ENCODE measurements around the gene TMTC4.
"Not testable (repeated sequence)": the region's sequence is repeated elsewhere in the genome, so short reads cannot be mapped to it uniquely, and the experiment has no call there.

Gene TMTC4

GRCh38 chr13:100674572-100674871 is at the start of gene TMTC4:
Gene TMTC4 (minus strand): TSS chr13:100674795. CDS start chr13:100670362, 4,433 bp downstream.
- DNase-seq (ENCODE audit: low read depth), result no peak

GRCh38 chr13:100722517-100722916 is 47.9 kb upstream of the TMTC4 start:
- no peak for DNase-seq (ENCODE audit: low read depth)

- no peak for DNase-seq (ENCODE audit: low read depth)
Measured at GRCh38 chr13:100721885-100722512, 47.4 kb upstream of the TMTC4 start.

GRCh38 chr13:100715604-100716003 is 41.0 kb upstream of the TMTC4 start:
- no peak for DNase-seq (ENCODE audit: low read depth)

GRCh38 chr13:100714478-100714877 is 39.9 kb upstream of the TMTC4 start:
- no peak for DNase-seq (ENCODE audit: low read depth)

- DNase-seq (ENCODE audit: low read depth), result no peak
Measured at GRCh38 chr13:100710176-100710575, 35.6 kb upstream of the TMTC4 start.

DNA sequence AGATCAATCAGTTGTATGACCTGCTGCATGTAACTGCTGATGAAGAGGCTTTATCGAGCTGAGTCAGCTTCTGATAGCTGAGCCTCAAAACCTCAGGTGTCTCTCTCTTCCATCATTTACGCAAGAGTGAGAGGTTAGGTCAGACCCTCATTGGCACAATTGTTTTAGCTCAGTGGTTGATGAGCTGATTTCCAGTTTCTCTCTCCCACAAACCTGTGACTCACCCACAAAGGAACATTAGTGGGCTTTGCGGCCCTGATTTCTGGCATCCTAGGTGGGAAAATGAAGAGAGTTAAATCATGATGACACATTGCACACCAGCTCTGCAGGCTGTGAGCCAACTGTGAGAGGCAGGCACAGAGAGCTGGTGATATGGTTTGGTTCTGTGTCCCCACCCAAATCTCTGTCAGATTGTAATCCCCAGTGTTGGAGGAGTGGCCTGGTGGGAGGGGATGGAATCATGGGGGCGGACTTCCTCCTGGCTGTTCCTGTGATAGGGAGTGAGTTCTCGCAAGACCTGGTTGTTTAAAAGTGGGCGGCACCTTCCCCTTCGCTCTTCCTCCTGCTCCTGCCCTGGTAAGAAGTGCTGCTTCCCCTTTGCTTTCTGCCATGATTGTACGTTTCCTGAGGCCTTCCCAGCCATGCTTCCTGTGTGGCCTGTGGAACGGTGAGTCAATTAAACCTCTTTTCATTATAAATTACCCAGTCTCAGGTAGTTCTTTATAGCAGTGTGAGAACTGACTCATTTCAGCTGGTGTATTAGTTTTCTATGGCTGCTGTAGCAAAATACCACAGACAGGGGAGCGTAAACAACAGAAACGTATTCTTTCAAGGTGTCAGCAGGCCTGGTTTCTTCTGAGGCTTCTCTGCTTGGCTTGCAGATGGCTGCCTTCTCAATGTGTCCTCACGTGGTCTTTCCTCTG is 33.5 kb upstream of the TMTC4 start:
- no peak for DNase-seq (ENCODE audit: low read depth)

GRCh38 chr13:100698331-100698730 is 23.7 kb upstream of the TMTC4 start:
- not testable (repeated sequence) for DNase-seq (ENCODE audit: low read depth)

- DNase-seq (ENCODE audit: low read depth), result no peak
Measured at GRCh38 chr13:100695509-100695773, 20.8 kb upstream of the TMTC4 start.

GRCh38 chr13:100694722-100695508 is 20.3 kb upstream of the TMTC4 start:
- no peak for DNase-seq (ENCODE audit: low read depth)

GRCh38 chr13:100689191-100689590 is 14.6 kb upstream of the TMTC4 start:
- DNase-seq (ENCODE audit: low read depth), result no peak

- DNase-seq (ENCODE audit: low read depth), result no peak
Measured at GRCh38 chr13:100680131-100680530, 5.5 kb upstream of the TMTC4 start.

DNA sequence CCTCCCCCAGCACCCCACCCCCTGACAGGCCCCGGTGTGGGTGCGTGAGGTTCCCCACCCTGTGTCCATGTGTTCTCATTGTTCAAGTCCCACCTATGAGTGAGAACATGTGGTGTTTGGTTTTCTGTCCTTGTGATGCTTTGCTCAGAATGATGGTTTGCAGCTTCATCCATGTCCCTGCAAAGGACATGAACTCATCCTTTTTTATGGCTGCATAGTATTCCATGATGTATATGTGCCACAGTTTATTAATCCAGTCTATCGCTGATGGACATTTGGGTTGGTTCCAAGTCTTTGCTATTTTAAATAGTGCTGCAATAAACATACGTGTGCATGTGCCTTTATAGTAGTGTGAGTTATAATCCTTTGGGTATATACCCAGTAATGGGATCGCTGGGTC is 2.5 kb upstream of the TMTC4 start:
- not testable (repeated sequence) for DNase-seq (ENCODE audit: low read depth)

DNA sequence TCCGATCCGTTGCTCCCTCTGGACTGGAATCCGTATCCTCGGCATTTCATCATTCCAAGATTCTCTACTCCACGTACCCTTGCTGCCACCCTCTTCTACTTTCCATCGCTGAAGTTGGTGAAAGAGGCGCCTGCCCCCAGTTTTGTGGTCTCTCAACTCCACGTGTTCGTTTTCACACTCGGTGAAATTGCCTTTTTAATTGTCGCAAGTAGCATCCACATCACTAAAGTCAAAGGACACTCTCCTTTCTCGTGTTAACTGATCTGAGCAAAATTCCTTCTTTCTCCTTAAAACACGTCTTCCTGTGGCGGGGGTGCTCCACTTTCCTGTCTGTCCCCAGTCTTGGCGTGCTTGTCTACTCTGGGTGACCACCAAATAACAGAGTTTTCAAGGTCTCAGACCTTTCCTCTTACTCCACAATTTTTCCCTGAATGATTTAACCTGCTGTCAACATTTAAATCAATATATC is 1.1 kb upstream of the TMTC4 start:
- no peak for DNase-seq (ENCODE audit: low read depth)

DNA sequence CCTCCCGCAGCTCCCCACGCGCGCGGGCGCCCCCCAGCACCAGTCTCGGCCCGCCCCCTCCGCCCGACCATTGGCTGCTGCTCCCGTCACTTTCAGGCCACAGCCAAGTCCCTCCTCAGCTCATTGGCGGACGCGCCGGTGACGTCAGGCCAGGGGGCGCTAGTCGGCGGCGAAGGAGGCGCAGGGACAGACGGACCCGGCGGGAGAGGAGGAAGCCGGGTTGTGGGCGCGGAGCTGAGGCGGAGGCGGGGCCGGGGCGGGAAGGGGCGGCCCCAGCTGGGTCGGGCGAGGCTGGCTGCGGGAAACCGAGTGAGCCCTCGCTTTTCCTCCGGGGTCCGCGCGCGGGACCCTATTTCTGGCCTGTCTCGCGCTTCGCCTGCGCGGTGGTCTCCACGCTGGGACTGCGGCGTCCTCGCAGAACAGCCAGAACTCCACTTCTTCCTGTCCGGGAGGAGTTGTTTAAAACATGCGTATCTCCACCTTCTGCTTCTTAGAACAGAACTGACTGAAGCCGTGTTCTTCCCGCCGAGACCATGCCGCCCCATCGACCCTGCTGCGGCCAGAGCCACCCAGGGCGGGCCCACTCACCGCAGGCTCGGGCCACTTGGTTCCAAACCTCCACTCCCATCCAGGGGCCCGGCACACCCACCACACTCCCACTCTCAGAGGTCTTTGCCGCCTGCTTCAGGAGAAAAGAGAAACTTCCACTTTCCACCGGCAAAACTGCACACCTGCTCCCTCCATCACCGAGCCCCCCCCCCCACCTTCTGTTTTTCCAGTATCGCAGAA is 471 bp upstream of the TMTC4 start:
- DNase-seq (ENCODE audit: low read depth), result peak; percentile 67

- peak; percentile 41 for DNase-seq (ENCODE audit: low read depth)
Measured at GRCh38 chr13:100673713-100674571, 653 bp downstream of the TMTC4 start.

DNA sequence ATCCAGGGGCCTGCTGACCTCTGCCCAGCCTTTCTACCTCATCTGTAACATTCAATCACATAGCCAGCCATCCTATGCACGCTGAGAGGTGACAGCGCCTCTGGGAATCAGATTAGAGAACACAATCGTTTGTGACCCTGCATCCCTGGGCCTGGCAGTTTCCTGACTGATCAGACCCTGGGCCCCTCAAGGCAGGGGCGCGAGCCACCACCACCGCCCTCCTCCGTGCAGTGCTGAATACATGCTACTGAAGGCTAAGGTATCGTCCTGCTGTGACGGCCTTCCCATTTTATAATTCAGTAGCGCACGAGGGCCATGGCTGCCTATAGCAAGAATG is 1.3 kb downstream of the TMTC4 start:
- DNase-seq (ENCODE audit: low read depth), result no peak

DNA sequence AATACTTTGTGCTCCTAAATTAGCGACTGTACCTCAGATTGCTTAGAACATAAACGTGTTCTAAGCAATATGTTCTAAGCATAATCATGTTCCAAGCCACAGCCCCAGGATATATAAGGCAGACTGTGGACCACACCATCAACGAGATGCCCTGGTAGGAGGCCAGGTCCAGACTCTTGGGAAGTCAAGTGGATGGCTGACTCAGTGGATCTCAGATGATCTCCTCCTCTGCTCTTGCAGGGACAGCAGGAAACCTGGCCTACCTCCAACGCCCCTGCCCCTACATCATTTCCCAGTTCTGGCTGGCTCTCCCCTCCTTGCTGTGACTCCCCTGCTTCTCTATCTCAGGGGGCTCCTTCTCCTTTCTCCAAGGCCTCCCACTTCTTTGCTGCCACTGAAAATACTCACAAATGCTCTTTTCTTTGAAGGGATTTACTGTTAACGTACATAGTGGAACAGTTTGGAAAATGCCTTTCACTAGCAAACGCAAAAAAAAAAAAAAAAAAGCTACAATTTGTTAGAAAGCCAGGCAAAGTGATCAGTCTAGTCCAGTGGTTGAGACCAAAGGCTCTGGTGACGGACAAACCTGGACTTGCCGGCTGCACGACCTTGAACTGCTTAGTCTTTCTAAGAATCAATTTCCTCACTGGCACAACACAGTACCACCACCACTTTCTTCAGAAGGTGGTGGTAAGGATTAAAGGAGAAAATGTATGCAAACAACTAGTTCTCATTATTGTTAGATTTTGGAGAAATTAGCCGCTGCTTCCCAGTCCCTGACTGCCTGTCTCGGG is 3.0 kb downstream of the TMTC4 start:
- no peak for DNase-seq (ENCODE audit: low read depth)

DNA sequence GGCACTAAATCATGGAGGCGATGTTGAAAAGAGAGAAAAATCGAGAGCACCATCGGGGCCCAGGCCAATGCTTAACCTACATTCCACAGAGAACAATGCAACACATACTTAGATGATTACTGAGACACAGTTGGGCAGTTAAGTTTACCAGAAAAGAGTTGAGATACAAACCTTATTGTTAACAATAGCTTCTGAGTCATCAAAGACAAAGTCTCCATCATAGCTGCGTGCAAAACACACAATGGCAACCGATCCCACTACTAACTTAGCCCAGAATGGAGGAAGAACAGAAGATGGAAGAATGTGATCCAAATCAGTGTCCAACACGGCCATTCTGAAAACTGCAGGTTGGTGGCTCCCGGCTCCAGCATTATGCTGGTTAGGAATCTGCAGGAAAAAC is 6.2 kb downstream of the TMTC4 start:
- no peak for DNase-seq (ENCODE audit: low read depth)

- DNase-seq (ENCODE audit: low read depth), result no peak
Measured at GRCh38 chr13:100667894-100668293, 6.7 kb downstream of the TMTC4 start.
